Adipocyte (in vitro differentiated cells): ENCODE measurements around the gene MOV10.

Source experiments
- DNase-seq: peaks from one replicate; pipeline ENCODE4 v3.0.0-alpha.2; 2015; ENCODE audit warnings: low read depth
- H3K27me3 ChIP-seq: replicated peaks from 2 replicates; pipeline ENCODE4 v1.7.0; 2013; ENCODE audit warnings: mild to moderate bottlenecking, low read length, moderate library complexity; ENCODE audit not compliant: control insufficient read depth, insufficient read depth
- H3K36me3 ChIP-seq: 2 replicates; pipeline ENCODE4 v1.7.0; 2013; ENCODE audit warnings: low read length, mild to moderate bottlenecking, moderate library complexity; ENCODE audit not compliant: control insufficient read depth, insufficient read depth, severe bottlenecking
- H3K4me1 ChIP-seq: 2 replicates; pipeline ENCODE4 v1.7.0; 2013; ENCODE audit warnings: mild to moderate bottlenecking, low read length, moderate library complexity; ENCODE audit not compliant: control insufficient read depth, insufficient read depth
- H3K4me3 ChIP-seq: 2 replicates; pipeline ENCODE4 v1.7.0; 2013; ENCODE audit warnings: mild to moderate bottlenecking, low read length, moderate library complexity
- H3K9ac ChIP-seq: 2 replicates; pipeline ENCODE4 v1.7.0; 2013; ENCODE audit warnings: mild to moderate bottlenecking, low read length, moderate library complexity
- H3K9me3 ChIP-seq: 2 replicates; pipeline ENCODE4 v1.7.0; 2013; ENCODE audit warnings: mild to moderate bottlenecking, low read length, moderate library complexity; ENCODE audit not compliant: control insufficient read depth

Gene MOV10

GRCh38 chr1:112675728-112676381 is 1.4 kb downstream of the MOV10 start:
- H3K9me3 ChIP-seq: no peaks in the 10 kb centered on the region
- no peak for DNase-seq
- peaks cover 19% of the 10 kb centered on the region for H3K4me1 ChIP-seq
- no peaks in the 10 kb centered on the region for H3K27me3 ChIP-seq
- H3K9ac ChIP-seq: peak overlapping the region; percentile 92
- H3K4me3 ChIP-seq: peak overlapping the region; percentile 91
- H3K36me3 ChIP-seq: peaks cover 15% of the 10 kb centered on the region

GRCh38 chr1:112676543-112676942 is 2.1 kb downstream of the MOV10 start:
- peaks cover 19% of the 10 kb centered on the region for H3K4me1 ChIP-seq
- H3K36me3 ChIP-seq: peaks cover 8% of the 10 kb centered on the region
- H3K9me3 ChIP-seq: no peaks in the 10 kb centered on the region
- H3K9ac ChIP-seq: no peak overlapping the region
- DNase-seq: no peak
- H3K27me3 ChIP-seq: no peaks in the 10 kb centered on the region
- no peak overlapping the region for H3K4me3 ChIP-seq

DNA sequence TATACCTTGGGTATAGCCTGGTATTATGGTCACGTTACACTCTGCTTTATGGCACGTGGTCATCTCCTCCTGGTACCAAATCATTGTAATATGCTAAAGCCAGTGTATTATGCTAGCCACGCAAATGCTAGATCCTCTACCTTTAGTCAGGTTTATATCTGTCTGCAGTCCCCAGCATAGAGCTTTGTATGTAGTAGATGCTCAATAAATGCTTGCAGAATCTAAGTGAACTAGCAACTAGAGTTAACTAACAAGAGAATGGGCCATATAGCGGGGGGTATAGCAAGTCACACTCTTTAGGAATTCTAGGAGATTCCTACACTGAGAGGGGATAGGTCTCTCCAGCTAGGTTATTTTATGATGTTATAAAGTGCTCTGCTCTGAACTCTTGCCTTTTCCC is 3.0 kb downstream of the MOV10 start:
- peaks cover 19% of the 10 kb centered on the region for H3K4me1 ChIP-seq
- no peak for DNase-seq
- H3K9ac ChIP-seq: no peak overlapping the region
- H3K36me3 ChIP-seq: no peaks in the 10 kb centered on the region
- no peaks in the 10 kb centered on the region for H3K27me3 ChIP-seq
- H3K4me3 ChIP-seq: no peak overlapping the region
- no peaks in the 10 kb centered on the region for H3K9me3 ChIP-seq

DNA sequence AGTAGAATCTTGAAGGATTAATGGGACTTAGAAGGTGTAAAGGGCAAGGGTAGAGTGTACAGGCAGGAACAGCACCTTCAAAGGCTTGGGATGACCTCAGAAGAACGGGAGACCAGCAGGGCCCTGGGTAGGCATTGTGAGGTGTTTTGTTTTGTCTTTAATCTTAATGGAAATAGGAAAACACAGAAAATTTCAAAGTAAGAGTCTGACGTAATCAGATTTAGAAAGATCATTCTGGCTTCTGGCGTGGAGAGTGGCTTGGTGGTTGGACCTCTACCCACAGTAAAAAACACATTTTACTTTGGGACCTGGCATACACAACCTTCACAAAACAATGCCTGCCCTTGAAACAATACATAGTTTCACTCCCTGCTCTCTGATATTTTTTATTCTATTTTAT is 4.1 kb downstream of the MOV10 start:
- Histone ChIP-seq H3K36me3 (no peaks in the 10 kb centered on the region), H3K9ac (no peak overlapping the region), H3K27me3 (no peaks in the 10 kb centered on the region), H3K4me3 (no peak overlapping the region), H3K9me3 (no peaks in the 10 kb centered on the region), H3K4me1 (peaks cover 13% of the 10 kb centered on the region)
- DNase-seq: no peak

- no peak overlapping the region for H3K4me3 ChIP-seq
- peaks cover 3% of the 10 kb centered on the region for H3K36me3 ChIP-seq
- no peak for DNase-seq
- peaks cover 3% of the 10 kb centered on the region for H3K4me1 ChIP-seq
- H3K27me3 ChIP-seq: no peaks in the 10 kb centered on the region
- H3K9me3 ChIP-seq: no peaks in the 10 kb centered on the region
- no peak overlapping the region for H3K9ac ChIP-seq
Measured at GRCh38 chr1:112685913-112686312, 11.5 kb downstream of the MOV10 start.

- no peaks in the 10 kb centered on the region for H3K27me3 ChIP-seq
- peaks cover 4% of the 10 kb centered on the region for H3K36me3 ChIP-seq
- H3K9ac ChIP-seq: no peak overlapping the region
- H3K4me1 ChIP-seq: peaks cover 3% of the 10 kb centered on the region
- no peaks in the 10 kb centered on the region for H3K9me3 ChIP-seq
- H3K4me3 ChIP-seq: no peak overlapping the region
- no peak for DNase-seq
Measured at GRCh38 chr1:112686417-112686816, 12.0 kb downstream of the MOV10 start.

GRCh38 chr1:112686835-112687234 is 12.4 kb downstream of the MOV10 start:
- H3K4me3 ChIP-seq: no peak overlapping the region
- H3K36me3 ChIP-seq: peaks cover 9% of the 10 kb centered on the region
- H3K4me1 ChIP-seq: peaks cover 3% of the 10 kb centered on the region
- DNase-seq: no peak
- H3K27me3 ChIP-seq: no peaks in the 10 kb centered on the region
- no peak overlapping the region for H3K9ac ChIP-seq
- H3K9me3 ChIP-seq: no peaks in the 10 kb centered on the region

GRCh38 chr1:112687361-112687760 is 12.9 kb downstream of the MOV10 start:
- Histone ChIP-seq H3K4me3 (no peak overlapping the region), H3K4me1 (peaks cover 3% of the 10 kb centered on the region), H3K9ac (no peak overlapping the region), H3K36me3 (peaks cover 14% of the 10 kb centered on the region), H3K27me3 (no peaks in the 10 kb centered on the region), H3K9me3 (no peaks in the 10 kb centered on the region)
- no peak for DNase-seq

DNA sequence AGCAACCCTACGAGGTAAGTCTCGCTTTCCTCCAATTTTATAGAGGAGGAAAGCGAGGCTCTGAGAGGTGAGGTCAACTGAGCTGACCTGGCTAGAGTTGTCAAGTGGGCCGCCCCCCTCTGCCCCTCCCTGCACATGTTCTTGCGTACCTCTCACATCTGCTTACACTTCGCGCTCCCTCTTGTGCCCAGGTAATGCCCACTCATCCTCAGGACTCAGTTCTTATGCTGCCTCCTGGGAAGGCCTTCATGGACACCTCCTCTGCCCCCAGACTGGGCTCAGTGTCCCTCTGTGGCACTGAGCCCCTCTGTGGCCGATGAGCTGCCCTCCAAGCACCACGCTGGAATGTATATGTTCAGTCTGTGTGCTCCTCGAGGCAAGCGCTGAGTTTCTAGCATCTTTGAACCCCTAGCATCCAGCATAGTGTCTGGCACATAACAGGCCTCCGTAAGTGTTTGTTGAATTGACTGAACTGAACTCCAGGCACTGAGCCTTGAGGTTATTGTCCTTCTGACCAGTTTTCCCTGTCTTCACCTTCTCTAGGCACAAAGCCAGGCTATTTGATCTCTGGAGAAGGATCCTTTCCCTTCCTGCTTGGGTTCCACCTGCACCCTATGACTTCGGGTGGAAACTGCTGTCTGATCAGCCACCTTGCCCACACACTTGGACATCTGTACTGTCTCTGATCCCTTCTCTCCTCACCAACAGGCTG is 13.5 kb downstream of the MOV10 start:
- DNase-seq: no peak
- Histone ChIP-seq H3K4me3 (no peak overlapping the region), H3K36me3 (peaks cover 20% of the 10 kb centered on the region), H3K9ac (no peak overlapping the region), H3K27me3 (no peaks in the 10 kb centered on the region), H3K9me3 (no peaks in the 10 kb centered on the region), H3K4me1 (peaks cover 3% of the 10 kb centered on the region)

- H3K9ac ChIP-seq: no peak overlapping the region
- H3K4me1 ChIP-seq: peaks cover 3% of the 10 kb centered on the region
- no peaks in the 10 kb centered on the region for H3K9me3 ChIP-seq
- H3K27me3 ChIP-seq: no peaks in the 10 kb centered on the region
- H3K4me3 ChIP-seq: no peak overlapping the region
- no peak for DNase-seq
- H3K36me3 ChIP-seq: peaks cover 24% of the 10 kb centered on the region
Measured at GRCh38 chr1:112688781-112689193, 14.3 kb downstream of the MOV10 start.

GRCh38 chr1:112689196-112689841 is 14.9 kb downstream of the MOV10 start:
- no peaks in the 10 kb centered on the region for H3K9me3 ChIP-seq
- no peak for DNase-seq
- H3K4me3 ChIP-seq: no peak overlapping the region
- H3K4me1 ChIP-seq: peaks cover 3% of the 10 kb centered on the region
- peaks cover 29% of the 10 kb centered on the region for H3K36me3 ChIP-seq
- H3K27me3 ChIP-seq: no peaks in the 10 kb centered on the region
- no peak overlapping the region for H3K9ac ChIP-seq
